Measurements from ENCODE around the gene DOCK2.

GRCh38 chr5:169881702-169882303 is 244.7 kb downstream of the DOCK2 start:
- TF ChIP-seq CTCF (IDR thresholded peaks at IDR 0.05; ENCODE audit: low read length), result no peak
- no peak for TF ChIP-seq EZH2 (optimal IDR thresholded peaks at IDR 0.05; ENCODE audit: low read depth, low read length)

Data from MM.1S (cell line).